ENCODE data around the gene ZNF550. TPM values are rescaled to one million over a fixed set of nuclear protein-coding genes. Genes with fewer than 3 reads are reported as not detected.

The ZNF550 gene
- total and polyA plus RNA-seq, 9 of the 15 experiments (the other 6 are each of a cell fraction or from before 2014, with no cell fraction given), result 1.6 to 11.8 (median 4.3) TPM

DNA sequence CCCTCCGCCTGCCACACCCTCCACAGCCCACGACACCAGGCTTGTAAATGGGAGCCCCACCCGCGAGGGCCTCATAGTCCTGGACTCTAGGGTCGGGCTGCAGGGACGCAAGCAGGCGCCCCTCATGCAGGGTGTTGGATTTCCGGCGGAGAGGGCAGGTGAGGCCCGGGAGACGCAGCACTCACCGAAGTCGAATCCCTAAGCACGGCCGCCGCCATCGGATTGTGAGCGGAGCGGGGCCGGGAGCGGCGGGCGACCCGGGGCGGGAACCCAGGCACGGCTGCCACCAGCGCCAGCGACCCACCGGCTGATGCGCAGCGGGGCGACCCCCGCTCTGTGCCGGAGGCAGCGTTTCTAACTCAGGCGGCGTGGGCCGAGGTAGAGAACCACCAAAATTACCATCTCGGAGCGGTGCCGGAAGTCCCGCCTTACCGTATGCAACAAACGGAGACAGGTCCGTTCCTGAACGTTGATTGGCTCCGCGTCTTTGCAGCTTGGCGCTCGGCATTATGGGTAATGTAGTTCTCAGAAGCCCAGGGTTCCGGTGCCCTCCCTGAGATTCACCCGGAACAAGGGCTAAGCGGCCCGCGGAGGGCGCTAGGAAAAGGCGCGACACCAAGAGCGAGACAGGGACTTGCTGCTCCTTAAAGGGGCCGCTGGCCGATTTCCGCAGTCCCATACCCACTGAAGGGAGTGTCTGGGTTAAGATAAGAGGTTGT, 19.0 kb upstream of the ZNF550 start, which contains the start of gene ZNF416:
TSS of gene ZNF416 (minus strand) at position 425 of the 719 bp plus-strand sequence. CDS start at position 218, 207 bp downstream.
- POLR2A ChIA-PET, result interaction anchor here (0.6 to 0.7 kb wide), 2 partner anchors 582 to 1499 kb away, joined by 3 read pairs; no protein-coding TSS in a partner anchor
- FAIRE-seq (peak; percentile 99), ATAC-seq (peak; percentile 97), DNase-seq (ENCODE audit: extremely low read depth in 1 of 4, low spot score in 3 of 4) (peak; percentile 94 to 97 (median 96))
- CTCF ChIA-PET (ENCODE audit: low intra/inter-chr PET ratio), result no interaction called here
- H4K20me1 ChIP-seq (replicated peaks; ENCODE audit: control insufficient read depth, insufficient read depth, low read length), result no peaks in the 10 kb centered on the region
- no peaks in the 10 kb centered on the region for H3K36me3 ChIP-seq (ENCODE audit: control insufficient read depth, insufficient read depth, low read length)
- H3K4me1 ChIP-seq (replicated peaks in 1 of 2; ENCODE audit: control insufficient read depth in 2 of 2, insufficient read depth in 2 of 2, low read length in 2 of 2), result peaks cover 0 to 9% of the 10 kb centered on the region in 2 experiments; a peak in 1 of 5 replicates
- 8% methylated on average over 48 of the region's 62 CpGs for WGBS (ENCODE audit: insufficient coverage, low coverage, missing lambda C conversion rate)
- peak within 1 kb of the TSS; percentile 69 for H3K4me3 ChIP-seq
- H3K79me2 ChIP-seq (ENCODE audit: control insufficient read depth, insufficient read depth, low read length), result no peaks in the 10 kb centered on the region
- peak within 1 kb of the TSS; percentile 39 for H3K27ac ChIP-seq (ENCODE audit: extremely low read depth, low read depth, low read length)
- in situ Hi-C loops (cut with MboI) (no loop called here), intact Hi-C loops (cut with micrococcal nuclease) (no loop called here)
- no peaks in the 10 kb centered on the region for H3K9me1 ChIP-seq (ENCODE audit: control insufficient read depth, insufficient read depth, low read length)
- peak within 1 kb of the TSS; percentile 88 for H2AFZ ChIP-seq (ENCODE audit: low read depth, low read length)
- peak within 1 kb of the TSS; percentile 59 to 88; a peak in 3 of 4 replicates for H3K9ac ChIP-seq (ENCODE audit: insufficient read depth in 1 of 2, low read depth in 2 of 2, low read length in 2 of 2)
- H3K27me3 ChIP-seq (ENCODE audit: control insufficient read depth in 2 of 2, insufficient read depth in 2 of 2, low read length in 2 of 2), result no peaks in the 10 kb centered on the region
- H3K4me2 ChIP-seq (ENCODE audit: insufficient read depth, low read length), result peak within 1 kb of the TSS; percentile 79
- H3K9me3 ChIP-seq (replicated peaks; ENCODE audit: control insufficient read depth, insufficient read depth, low read depth, low read length), result peaks cover 6% of the 10 kb centered on the region
- BruUV-seq (replicated peaks), result TSS peak; percentile 67
- TF ChIP-seq ZNF165 (CRISPR knock-in tag; IDR thresholded peaks at IDR 0.05; ENCODE audit: borderline replicate concordance) (no peak), NR3C1 (CRISPR knock-in tag; IDR thresholded peaks at IDR 0.05) (no peak), HCFC1 (IDR thresholded peaks at IDR 0.05; ENCODE audit: low read depth, low read length) (peak; percentile 89), RBM34 (IDR thresholded peaks at IDR 0.05; ENCODE audit: borderline replicate concordance, insufficient read depth, low read length) (no peak), SP2 (IDR thresholded peaks at IDR 0.05; ENCODE audit: extremely low read depth, low read depth, low read length, poor library complexity, severe bottlenecking) (peak; percentile 63), CBX3 (IDR thresholded peaks at IDR 0.05; ENCODE audit: borderline replicate concordance in 1 of 2, low read length in 2 of 2) (0 out of 3 replicates have a peak, but pooled peaks of 1 of the 2 experiments have one; percentile 56), RBFOX2 (IDR thresholded peaks at IDR 0.05; ENCODE audit: low read depth, low read length) (peak; percentile 69), HNRNPLL (IDR thresholded peaks at IDR 0.05; ENCODE audit: low read depth, low read length, poor library complexity, severe bottlenecking) (peak; percentile 45), RBBP5 (IDR thresholded peaks at IDR 0.05; ENCODE audit: borderline replicate concordance, insufficient read depth, low read length, poor library complexity, severe bottlenecking) (peak; percentile 77), CREB1 (IDR thresholded peaks at IDR 0.05) (0 out of 2 replicates have a peak, but pooled peaks have one; percentile 11), CREB1 (CRISPR knock-in tag; IDR thresholded peaks at IDR 0.05) (no peak; the same call in 1 of the 2 replicates), PHF8 (IDR thresholded peaks at IDR 0.05; ENCODE audit: borderline replicate concordance, low read length) (peak; percentile 66; the same call in 1 of the 2 replicates), GABPA (tag; conservative IDR thresholded peaks at IDR 0.05; ENCODE audit: low read depth) (peak; percentile 95)
- TF ChIP-seq, protein P1, sequence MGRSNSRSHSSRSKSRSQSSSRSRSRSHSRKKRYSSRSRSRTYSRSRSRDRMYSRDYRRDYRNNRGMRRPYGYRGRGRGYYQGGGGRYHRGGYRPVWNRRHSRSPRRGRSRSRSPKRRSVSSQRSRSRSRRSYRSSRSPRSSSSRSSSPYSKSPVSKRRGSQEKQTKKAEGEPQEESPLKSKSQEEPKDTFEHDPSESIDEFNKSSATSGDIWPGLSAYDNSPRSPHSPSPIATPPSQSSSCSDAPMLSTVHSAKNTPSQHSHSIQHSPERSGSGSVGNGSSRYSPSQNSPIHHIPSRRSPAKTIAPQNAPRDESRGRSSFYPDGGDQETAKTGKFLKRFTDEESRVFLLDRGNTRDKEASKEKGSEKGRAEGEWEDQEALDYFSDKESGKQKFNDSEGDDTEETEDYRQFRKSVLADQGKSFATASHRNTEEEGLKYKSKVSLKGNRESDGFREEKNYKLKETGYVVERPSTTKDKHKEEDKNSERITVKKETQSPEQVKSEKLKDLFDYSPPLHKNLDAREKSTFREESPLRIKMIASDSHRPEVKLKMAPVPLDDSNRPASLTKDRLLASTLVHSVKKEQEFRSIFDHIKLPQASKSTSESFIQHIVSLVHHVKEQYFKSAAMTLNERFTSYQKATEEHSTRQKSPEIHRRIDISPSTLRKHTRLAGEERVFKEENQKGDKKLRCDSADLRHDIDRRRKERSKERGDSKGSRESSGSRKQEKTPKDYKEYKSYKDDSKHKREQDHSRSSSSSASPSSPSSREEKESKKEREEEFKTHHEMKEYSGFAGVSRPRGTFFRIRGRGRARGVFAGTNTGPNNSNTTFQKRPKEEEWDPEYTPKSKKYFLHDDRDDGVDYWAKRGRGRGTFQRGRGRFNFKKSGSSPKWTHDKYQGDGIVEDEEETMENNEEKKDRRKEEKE (IDR thresholded peaks at IDR 0.05; ENCODE audit: borderline replicate concordance in 1 of 2, control insufficient read depth in 1 of 2, low read depth in 2 of 2, low read length in 1 of 2), result no peak
- TF ChIP-seq, protein P2, sequence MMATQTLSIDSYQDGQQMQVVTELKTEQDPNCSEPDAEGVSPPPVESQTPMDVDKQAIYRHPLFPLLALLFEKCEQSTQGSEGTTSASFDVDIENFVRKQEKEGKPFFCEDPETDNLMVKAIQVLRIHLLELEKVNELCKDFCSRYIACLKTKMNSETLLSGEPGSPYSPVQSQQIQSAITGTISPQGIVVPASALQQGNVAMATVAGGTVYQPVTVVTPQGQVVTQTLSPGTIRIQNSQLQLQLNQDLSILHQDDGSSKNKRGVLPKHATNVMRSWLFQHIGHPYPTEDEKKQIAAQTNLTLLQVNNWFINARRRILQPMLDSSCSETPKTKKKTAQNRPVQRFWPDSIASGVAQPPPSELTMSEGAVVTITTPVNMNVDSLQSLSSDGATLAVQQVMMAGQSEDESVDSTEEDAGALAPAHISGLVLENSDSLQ (IDR thresholded peaks at IDR 0.05), result peak; percentile 87

Measured in K562 (cell line).